ENCODE data around the gene LCT. TPM values are rescaled to one million over a fixed set of nuclear protein-coding genes. Genes with fewer than 3 reads are reported as not detected.

Gene LCT
- total and polyA plus RNA-seq, 2 donors (not counting 1 experiment from before 2014, with no cell fraction given): under 0.01 TPM; not detected in 1

DNA sequence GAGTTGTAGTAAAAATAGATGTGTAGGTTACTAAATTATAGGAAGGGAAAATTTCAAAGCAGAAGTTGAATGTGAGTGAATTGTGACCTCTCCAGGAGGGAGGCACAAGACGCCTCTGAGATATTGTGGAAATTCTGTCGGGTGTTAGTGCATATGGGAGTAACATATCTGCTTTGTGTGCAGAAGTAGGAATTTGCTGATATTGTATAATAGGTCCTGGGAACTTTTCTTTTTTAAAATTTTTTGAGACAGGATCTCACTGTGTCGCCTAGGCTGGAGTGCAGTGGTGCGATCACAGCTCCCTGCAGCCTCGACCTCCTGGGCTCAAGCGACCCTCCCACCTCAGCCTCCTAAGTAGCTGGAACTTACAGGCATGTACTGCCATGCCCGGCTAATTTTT, 60.6 kb downstream of the LCT start:
- Histone ChIP-seq H3K27me3 (ENCODE audit: control insufficient read depth, insufficient read depth, low read length) (no peaks in the 10 kb centered on the region), H3K9me3 (ENCODE audit: control insufficient read depth, insufficient read depth, low read depth, low read length) (no peaks in the 10 kb centered on the region), H4K20me1 (ENCODE audit: control insufficient read depth, extremely low read depth, insufficient read depth, low read length) (no peaks in the 10 kb centered on the region), H3K36me3 (ENCODE audit: control insufficient read depth, insufficient read depth, low read length) (peaks cover 7% of the 10 kb centered on the region), H3K27ac (ENCODE audit: insufficient read depth, low read length) (no peak overlapping the region), H3K4me3 (replicated peaks in 1 of 4; ENCODE audit: control extremely low read depth in 1 of 4, insufficient read depth in 1 of 4, low read depth in 3 of 4, low read length in 4 of 4) (no peak overlapping the region), H2AFZ (ENCODE audit: low read length) (no peak overlapping the region), H3K4me2 (ENCODE audit: extremely low read depth, insufficient read depth, low read length) (no peak overlapping the region), H3K79me2 (ENCODE audit: control insufficient read depth, insufficient read depth, low read length) (no peaks in the 10 kb centered on the region), H3K4me1 (ENCODE audit: control insufficient read depth, extremely low read depth, insufficient read depth, low read length) (no peaks in the 10 kb centered on the region), H3K9ac (ENCODE audit: insufficient read depth, low read length) (no peak overlapping the region)
- TF ChIP-seq, protein P1, sequence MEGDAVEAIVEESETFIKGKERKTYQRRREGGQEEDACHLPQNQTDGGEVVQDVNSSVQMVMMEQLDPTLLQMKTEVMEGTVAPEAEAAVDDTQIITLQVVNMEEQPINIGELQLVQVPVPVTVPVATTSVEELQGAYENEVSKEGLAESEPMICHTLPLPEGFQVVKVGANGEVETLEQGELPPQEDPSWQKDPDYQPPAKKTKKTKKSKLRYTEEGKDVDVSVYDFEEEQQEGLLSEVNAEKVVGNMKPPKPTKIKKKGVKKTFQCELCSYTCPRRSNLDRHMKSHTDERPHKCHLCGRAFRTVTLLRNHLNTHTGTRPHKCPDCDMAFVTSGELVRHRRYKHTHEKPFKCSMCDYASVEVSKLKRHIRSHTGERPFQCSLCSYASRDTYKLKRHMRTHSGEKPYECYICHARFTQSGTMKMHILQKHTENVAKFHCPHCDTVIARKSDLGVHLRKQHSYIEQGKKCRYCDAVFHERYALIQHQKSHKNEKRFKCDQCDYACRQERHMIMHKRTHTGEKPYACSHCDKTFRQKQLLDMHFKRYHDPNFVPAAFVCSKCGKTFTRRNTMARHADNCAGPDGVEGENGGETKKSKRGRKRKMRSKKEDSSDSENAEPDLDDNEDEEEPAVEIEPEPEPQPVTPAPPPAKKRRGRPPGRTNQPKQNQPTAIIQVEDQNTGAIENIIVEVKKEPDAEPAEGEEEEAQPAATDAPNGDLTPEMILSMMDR (conservative IDR thresholded peaks at IDR 0.05 in 1 of 2, IDR thresholded peaks at IDR 0.05 in 1 of 2; ENCODE audit: low read depth in 1 of 2, low read length in 2 of 2): no peak
- TF ChIP-seq EZH2 (IDR thresholded peaks at IDR 0.05; ENCODE audit: low read length, missing control alignments): no peak
- DNase-seq (ENCODE audit: low read depth in 2 of 2): no peak

DNA sequence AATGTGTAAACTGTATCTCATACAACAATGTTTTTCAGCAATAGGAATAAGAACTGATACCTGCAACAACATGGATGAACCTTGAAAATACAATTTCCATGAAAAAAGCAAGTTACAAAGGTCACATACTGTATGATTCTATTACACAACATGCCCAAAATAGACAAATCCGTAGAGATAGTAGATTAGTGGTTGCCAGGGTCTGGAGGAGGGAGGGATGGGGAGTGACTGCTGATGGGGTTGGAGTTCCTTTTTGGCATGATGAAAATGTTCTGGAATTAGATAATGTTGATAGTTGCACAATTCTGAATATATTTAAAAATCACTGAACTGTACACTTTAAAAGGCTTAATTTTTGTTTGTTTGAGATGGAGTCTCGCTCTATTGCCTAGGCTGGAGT, 61.6 kb downstream of the LCT start:
- DNase-seq (ENCODE audit: low read depth in 2 of 2): peak; percentile 11 to 21
- no peak for TF ChIP-seq EZH2 (IDR thresholded peaks at IDR 0.05; ENCODE audit: low read length, missing control alignments)
- TF ChIP-seq, protein P1 (conservative IDR thresholded peaks at IDR 0.05 in 1 of 2, IDR thresholded peaks at IDR 0.05 in 1 of 2; ENCODE audit: low read depth in 1 of 2, low read length in 2 of 2): no peak
- H4K20me1 ChIP-seq (ENCODE audit: control insufficient read depth, extremely low read depth, insufficient read depth, low read length): no peaks in the 10 kb centered on the region
- no peaks in the 10 kb centered on the region for H3K9me3 ChIP-seq (ENCODE audit: control insufficient read depth, insufficient read depth, low read depth, low read length)
- H3K27me3 ChIP-seq (ENCODE audit: control insufficient read depth, insufficient read depth, low read length): no peaks in the 10 kb centered on the region
- H3K27ac ChIP-seq (ENCODE audit: insufficient read depth, low read length): no peak overlapping the region
- no peak overlapping the region for H2AFZ ChIP-seq (ENCODE audit: low read length)
- no peak overlapping the region for H3K9ac ChIP-seq (ENCODE audit: insufficient read depth, low read length)
- H3K4me1 ChIP-seq (ENCODE audit: control insufficient read depth, extremely low read depth, insufficient read depth, low read length): no peaks in the 10 kb centered on the region
- H3K79me2 ChIP-seq (ENCODE audit: control insufficient read depth, insufficient read depth, low read length): no peaks in the 10 kb centered on the region
- peaks cover 7% of the 10 kb centered on the region for H3K36me3 ChIP-seq (ENCODE audit: control insufficient read depth, insufficient read depth, low read length)
- H3K4me3 ChIP-seq (replicated peaks in 1 of 4; ENCODE audit: control extremely low read depth in 1 of 4, insufficient read depth in 1 of 4, low read depth in 3 of 4, low read length in 4 of 4): no peak overlapping the region
- H3K4me2 ChIP-seq (ENCODE audit: extremely low read depth, insufficient read depth, low read length): no peak overlapping the region

DNA sequence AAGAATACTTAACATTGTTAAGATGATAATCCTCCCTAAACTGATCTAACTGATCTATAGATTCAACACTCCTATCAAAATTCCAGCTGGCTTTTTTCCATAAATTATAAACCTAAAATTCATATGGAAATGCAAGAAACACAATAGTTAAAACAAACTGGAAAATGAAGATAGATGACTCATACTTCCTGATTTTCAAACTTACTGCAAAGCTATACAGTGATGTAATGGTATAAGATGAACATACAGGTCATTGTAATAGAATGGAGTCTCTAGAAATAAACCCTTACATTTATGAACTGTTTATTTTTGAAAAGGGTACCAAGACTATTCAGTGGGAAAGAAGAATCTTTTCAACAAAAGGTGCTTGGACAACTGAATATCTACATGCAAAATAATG, 63.1 kb downstream of the LCT start:
- H3K9me3 ChIP-seq (ENCODE audit: control insufficient read depth, insufficient read depth, low read depth, low read length): no peaks in the 10 kb centered on the region
- no peak overlapping the region for H3K4me3 ChIP-seq (replicated peaks in 1 of 4; ENCODE audit: control extremely low read depth in 1 of 4, insufficient read depth in 1 of 4, low read depth in 3 of 4, low read length in 4 of 4)
- H3K4me1 ChIP-seq (ENCODE audit: control insufficient read depth, extremely low read depth, insufficient read depth, low read length): no peaks in the 10 kb centered on the region
- H3K4me2 ChIP-seq (ENCODE audit: extremely low read depth, insufficient read depth, low read length): no peak overlapping the region
- no peak overlapping the region for H2AFZ ChIP-seq (ENCODE audit: low read length)
- H3K36me3 ChIP-seq (ENCODE audit: control insufficient read depth, insufficient read depth, low read length): peaks cover 10% of the 10 kb centered on the region
- no peaks in the 10 kb centered on the region for H3K27me3 ChIP-seq (ENCODE audit: control insufficient read depth, insufficient read depth, low read length)
- H3K79me2 ChIP-seq (ENCODE audit: control insufficient read depth, insufficient read depth, low read length): no peaks in the 10 kb centered on the region
- DNase-seq (ENCODE audit: low read depth in 2 of 2): peak; percentile 45 to 50
- H3K9ac ChIP-seq (ENCODE audit: insufficient read depth, low read length): no peak overlapping the region
- H4K20me1 ChIP-seq (ENCODE audit: control insufficient read depth, extremely low read depth, insufficient read depth, low read length): no peaks in the 10 kb centered on the region
- TF ChIP-seq, protein P1 (conservative IDR thresholded peaks at IDR 0.05 in 1 of 2, IDR thresholded peaks at IDR 0.05 in 1 of 2; ENCODE audit: low read depth in 1 of 2, low read length in 2 of 2): no peak
- TF ChIP-seq EZH2 (IDR thresholded peaks at IDR 0.05; ENCODE audit: low read length, missing control alignments): no peak
- H3K27ac ChIP-seq (ENCODE audit: insufficient read depth, low read length): no peak overlapping the region

All from fibroblast of lung (primary cell).